NB4 (cell line): Measurements from ENCODE around the gene NEUROD4.

Experiments
- MAX ChIP-seq: IDR thresholded peaks from 2 replicates; pipeline ENCODE4 v1.6.1; 2011; ENCODE audit warnings: low read depth, low read length
- MYC ChIP-seq: IDR thresholded peaks from 2 replicates; pipeline ENCODE4 v1.6.1; 2011; ENCODE audit warnings: low read depth, low read length
- POLR2A ChIP-seq: IDR thresholded peaks from 2 replicates; pipeline ENCODE4 v1.6.1; 2011; ENCODE audit warnings: mild to moderate bottlenecking; ENCODE audit not compliant: insufficient read length; ENCODE audit errors: extremely low read depth
- TF ChIP-seq, protein P1 (sequence below): IDR thresholded peaks from one replicate; pipeline ENCODE4 v1.5.1; 2012; ENCODE audit warnings: low read depth, low read length

DNA sequence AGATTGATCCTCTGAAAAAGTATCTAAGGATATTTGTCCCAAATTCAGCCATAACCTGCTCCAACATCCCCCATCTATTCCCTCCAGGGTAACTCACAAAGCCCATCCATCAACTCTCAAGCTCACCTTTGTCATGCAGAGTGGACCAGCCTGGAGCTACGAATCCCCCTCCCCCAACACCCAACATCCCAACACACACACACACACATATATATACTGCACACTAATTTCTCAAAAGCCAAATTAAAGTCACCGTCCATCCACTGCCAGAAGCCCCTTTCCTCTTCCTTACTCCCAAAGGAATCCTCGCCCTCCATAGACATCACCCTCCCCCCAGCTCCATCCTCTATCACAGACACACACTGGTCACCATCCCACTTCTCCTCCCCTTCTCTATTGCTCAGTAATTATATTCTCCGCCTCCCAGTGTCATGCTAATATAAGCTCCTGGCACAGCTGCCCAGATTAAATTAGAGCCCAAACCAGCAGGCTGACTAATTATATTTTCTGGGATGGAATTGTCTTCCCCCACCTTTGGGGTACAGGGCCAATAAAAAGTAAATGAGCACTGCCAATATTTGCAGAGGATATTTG, 21.7 kb upstream of the NEUROD4 start:
- no peak for TF ChIP-seq POLR2A
- TF ChIP-seq, protein P1, sequence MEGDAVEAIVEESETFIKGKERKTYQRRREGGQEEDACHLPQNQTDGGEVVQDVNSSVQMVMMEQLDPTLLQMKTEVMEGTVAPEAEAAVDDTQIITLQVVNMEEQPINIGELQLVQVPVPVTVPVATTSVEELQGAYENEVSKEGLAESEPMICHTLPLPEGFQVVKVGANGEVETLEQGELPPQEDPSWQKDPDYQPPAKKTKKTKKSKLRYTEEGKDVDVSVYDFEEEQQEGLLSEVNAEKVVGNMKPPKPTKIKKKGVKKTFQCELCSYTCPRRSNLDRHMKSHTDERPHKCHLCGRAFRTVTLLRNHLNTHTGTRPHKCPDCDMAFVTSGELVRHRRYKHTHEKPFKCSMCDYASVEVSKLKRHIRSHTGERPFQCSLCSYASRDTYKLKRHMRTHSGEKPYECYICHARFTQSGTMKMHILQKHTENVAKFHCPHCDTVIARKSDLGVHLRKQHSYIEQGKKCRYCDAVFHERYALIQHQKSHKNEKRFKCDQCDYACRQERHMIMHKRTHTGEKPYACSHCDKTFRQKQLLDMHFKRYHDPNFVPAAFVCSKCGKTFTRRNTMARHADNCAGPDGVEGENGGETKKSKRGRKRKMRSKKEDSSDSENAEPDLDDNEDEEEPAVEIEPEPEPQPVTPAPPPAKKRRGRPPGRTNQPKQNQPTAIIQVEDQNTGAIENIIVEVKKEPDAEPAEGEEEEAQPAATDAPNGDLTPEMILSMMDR: no peak
- TF ChIP-seq MAX: no peak
- TF ChIP-seq MYC: no peak
